Measurements from ENCODE around the gene KCNMA1. TPM values are rescaled to one million over a fixed set of nuclear protein-coding genes. Genes with fewer than 3 reads are reported as not detected.

KCNMA1 gene
- polyA plus RNA-seq, 1 donor: 15.2 TPM

DNA sequence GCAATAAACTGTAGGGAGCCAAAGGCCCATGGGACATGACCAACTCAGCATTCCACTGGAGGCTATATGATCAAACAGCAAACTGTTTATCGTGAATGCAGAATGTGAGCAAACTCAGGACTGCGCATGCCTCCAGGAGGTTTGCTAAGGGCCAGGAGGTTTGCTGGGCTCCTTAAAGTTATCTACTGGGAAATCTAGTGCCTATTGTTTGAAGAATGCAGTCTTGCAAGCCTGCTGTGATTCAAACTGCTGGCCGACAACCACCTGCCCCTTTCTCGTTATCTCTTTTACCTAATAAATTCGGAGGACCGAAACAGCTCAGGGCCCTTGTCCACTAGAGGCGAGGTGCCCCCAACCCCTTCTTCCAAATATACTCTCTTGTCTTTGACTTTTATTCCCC lies 404.1 kb downstream of the KCNMA1 start:
- DNase-seq: no peak

- no peak for DNase-seq
Observed at GRCh38 chr10:77231884-77232610, 405.6 kb downstream of the KCNMA1 start.

- DNase-seq: no peak
Observed at GRCh38 chr10:77231375-77231774, 406.2 kb downstream of the KCNMA1 start.

GRCh38 chr10:77230194-77230593 lies 407.4 kb downstream of the KCNMA1 start:
- no peak for DNase-seq

GRCh38 chr10:77229704-77230103 lies 407.9 kb downstream of the KCNMA1 start:
- no peak for DNase-seq

DNA sequence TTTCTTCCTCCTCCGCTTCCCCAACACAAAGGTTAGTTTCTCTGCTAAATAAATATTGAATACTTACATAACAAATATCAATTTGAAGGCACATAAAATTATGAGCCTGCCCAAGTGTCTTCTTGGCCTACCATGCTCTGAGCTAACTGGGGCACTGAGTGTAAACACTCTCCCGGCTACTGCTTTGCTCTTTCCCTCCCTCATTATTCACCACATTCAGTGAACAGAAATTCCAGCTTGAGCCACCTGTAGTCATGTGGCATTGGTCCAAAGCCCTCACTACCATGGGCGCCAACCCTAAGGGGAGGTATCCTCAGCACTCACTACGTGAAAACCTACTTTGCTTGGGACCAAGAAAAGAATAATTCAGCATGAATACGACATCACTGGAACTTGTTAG lies 409.0 kb downstream of the KCNMA1 start:
- no peak for DNase-seq

GRCh38 chr10:77226853-77227565 lies 410.6 kb downstream of the KCNMA1 start:
- no peak for DNase-seq

- DNase-seq: no peak
Observed at GRCh38 chr10:77226452-77226851, 411.2 kb downstream of the KCNMA1 start.

GRCh38 chr10:77226020-77226419 lies 411.6 kb downstream of the KCNMA1 start:
- DNase-seq: no peak

- DNase-seq: no peak
Observed at GRCh38 chr10:77223526-77224460, 413.8 kb downstream of the KCNMA1 start.

DNA sequence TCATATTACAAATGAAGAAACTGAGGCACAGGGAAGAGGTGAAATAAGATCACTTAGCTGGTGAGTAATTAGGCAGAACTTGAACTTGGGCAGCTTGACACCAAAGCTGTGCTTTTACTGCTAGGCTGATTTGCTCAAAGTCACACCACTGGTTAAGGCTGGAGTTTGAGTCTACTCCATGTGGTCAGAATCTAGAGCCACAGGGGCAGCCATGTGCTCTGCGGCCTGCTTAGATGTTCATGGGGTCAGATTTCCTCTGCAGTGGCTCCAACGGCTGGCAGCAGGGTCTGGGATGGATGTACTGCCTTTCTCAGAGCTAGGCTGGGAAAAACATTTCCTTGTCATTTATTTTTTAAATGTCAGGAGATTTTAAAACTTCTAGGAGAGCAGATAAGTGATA lies 417.5 kb downstream of the KCNMA1 start:
- DNase-seq: no peak

GRCh38 chr10:77219046-77219445 lies 418.6 kb downstream of the KCNMA1 start:
- no peak for DNase-seq

GRCh38 chr10:77214799-77215198 lies 422.8 kb downstream of the KCNMA1 start:
- DNase-seq: no peak

DNA sequence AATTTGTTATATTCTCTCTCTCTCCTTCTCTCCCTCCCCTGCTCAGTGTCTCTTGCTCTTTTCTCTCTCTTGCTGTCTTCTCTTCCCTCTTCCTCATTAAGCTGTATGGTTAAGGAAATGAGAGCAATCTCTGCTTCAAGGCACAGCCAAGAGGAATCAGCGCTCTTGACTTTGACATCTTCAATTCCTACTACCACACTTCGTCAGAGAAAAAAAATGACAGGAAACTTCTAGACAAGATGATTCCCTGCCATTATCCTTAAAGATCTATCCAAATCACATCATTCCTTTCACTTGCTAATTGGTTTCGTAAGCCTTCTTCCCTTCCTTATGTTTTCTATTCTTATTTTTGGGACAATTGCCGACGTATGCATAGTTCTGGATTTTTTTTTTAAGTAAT lies 425.0 kb downstream of the KCNMA1 start:
- no peak for DNase-seq

DNA sequence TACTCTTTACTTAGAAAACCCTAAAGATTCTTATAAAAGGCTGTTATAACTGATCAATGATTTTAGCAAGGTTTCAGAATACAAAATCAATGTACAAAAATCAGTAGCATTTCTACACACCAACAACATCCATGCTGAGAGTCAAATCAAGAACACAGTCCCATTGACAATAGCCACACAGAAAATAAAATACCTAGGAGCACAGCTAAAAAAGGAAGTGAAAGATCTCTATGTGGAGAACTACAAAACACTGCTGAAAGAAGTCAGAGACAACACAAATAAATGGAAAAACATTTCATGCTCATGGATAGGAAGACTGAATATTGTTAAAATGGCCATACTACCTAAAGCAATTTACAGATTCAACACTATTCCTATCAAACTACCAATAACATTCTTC lies 427.0 kb downstream of the KCNMA1 start:
- no peak for DNase-seq

DNA sequence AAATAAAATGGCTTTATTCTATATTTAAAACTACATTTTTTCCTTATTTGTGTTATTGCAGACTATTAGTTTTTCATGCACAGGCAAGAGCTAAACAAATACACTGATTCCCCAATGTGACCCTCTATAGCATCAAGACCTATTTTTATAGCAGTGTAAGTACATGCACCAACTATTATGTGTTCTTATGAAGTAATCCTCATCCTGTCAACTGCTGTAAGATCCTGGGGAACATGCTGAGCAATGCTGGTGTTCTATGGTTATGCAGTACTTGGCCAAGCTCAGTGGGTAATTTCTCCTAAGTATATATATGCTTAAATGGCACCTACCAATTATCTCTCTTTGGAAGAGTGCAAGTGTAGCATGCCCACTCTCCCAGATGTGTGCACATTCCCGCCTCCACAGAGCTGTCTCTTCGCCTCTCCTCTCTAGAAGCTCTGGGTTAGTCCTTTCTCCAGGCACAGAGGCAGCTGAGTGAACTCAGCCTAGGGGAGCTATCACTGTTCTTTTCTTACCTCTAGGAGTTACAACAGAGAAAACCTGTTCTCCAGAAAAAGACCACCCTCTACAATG lies 428.8 kb downstream of the KCNMA1 start:
- no peak for DNase-seq

GRCh38 chr10:77207828-77208185 lies 429.8 kb downstream of the KCNMA1 start:
- no peak for DNase-seq

DNA sequence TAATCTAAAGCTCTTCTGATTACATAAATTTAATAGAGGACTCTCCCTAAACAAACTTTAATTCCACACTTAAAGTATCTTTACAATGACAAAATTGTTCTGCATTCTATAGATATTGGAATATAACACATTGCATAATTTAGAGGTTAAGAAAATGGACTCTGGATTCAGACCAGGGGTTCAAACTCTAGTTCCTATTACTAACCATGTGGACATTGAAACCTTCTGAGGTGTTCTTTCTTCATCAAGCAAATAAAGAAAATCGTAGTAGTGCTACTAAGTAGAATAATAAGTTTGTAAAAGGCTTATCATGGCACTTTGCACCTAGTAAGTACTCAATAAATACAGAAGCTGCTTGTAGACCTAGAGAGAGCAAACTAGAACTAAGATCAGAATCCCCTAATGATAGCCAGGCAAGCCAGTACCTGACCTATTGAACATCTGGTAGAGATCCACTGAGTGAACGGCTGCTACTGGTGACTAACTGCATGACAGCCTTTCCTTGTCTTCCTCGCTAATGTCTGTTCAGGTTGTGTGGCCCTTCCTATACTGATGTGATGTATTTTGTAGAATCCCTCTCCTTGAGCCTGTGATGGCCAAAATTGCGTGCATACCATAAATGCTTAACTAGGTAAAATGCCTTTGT lies 430.3 kb downstream of the KCNMA1 start:
- DNase-seq: no peak

DNA sequence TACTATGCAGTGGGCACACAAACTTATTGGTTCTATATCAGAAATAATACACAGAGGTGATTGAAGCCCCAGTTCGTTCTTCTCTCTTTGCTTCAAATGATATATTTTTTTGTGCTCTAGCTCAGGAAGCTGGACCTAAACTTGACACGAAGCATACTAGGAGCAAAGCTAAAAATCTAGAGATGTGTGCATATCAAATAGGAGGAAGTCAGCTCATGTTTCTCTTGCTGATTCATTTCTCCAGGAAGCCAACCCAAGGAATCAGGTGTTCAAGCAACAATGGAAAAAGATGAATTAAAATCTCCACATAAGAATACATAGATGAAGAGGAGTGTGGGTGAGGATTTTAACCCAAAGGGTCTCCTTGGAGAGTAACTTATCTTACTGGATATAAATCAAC lies 432.5 kb downstream of the KCNMA1 start:
- no peak for DNase-seq

GRCh38 chr10:77204171-77204570 lies 433.4 kb downstream of the KCNMA1 start:
- DNase-seq: no peak

DNA sequence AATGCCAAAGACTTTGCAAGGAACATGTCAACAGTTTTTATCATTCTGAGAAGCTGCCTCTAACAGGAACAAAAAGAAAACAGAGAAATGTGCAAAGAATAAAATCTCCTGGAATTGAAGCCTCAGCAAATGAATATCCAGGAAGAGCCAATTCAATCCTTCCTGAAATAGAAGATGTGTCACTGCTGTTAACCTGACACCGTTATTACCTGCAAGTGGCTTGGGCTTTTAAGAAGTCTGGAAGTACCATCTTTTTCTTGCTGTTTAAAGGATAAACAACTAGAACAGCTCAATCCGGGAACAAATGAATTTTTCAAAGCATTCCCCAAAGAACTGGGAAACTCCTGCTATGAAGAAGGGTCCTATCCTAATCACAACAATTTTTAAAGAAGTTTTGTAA lies 434.8 kb downstream of the KCNMA1 start:
- no peak for DNase-seq

Data from hindlimb muscle (tissue), 1 donor.